H9 (cell line): ENCODE data around the gene KCNG2. TPM values are rescaled to one million over a fixed set of nuclear protein-coding genes. Genes with fewer than 3 reads are reported as not detected.

Source experiments
- DNase-seq: peaks from one replicate; pipeline ENCODE4 v3.0.0-alpha.2; 2017
- H2AFZ ChIP-seq: one replicate; pipeline ENCODE4 v1.6.1; 2013; ENCODE audit warnings: mild to moderate bottlenecking, low read length, control low read depth, moderate library complexity
- H2AK5ac ChIP-seq: 2 replicates; pipeline ENCODE4 v1.6.1; 2013; ENCODE audit warnings: low read length, control low read depth, mixed read lengths; ENCODE audit not compliant: insufficient read length
- H2BK120ac ChIP-seq: one replicate; pipeline ENCODE4 v1.6.1; 2013; ENCODE audit warnings: low read depth, mild to moderate bottlenecking, low read length, control low read depth, inconsistent platforms; ENCODE audit not compliant: poor library complexity, severe bottlenecking
- H2BK12ac ChIP-seq: 2 replicates; pipeline ENCODE4 v1.6.1; 2013; ENCODE audit warnings: low read length, control low read depth, mixed read lengths, low read depth; ENCODE audit not compliant: insufficient read length
- H2BK15ac ChIP-seq: 2 replicates; pipeline ENCODE4 v1.6.1; 2013; ENCODE audit warnings: low read depth, low read length, control low read depth
- H2BK20ac ChIP-seq: one replicate; pipeline ENCODE4 v1.6.1; 2013; ENCODE audit warnings: low read depth, mild to moderate bottlenecking, low read length, control low read depth, inconsistent platforms; ENCODE audit not compliant: poor library complexity, severe bottlenecking
- H2BK5ac ChIP-seq: 2 replicates; pipeline ENCODE4 v1.6.1; 2013; ENCODE audit warnings: low read length, control low read depth, mixed read lengths; ENCODE audit not compliant: insufficient read length
- H3K14ac ChIP-seq: 2 replicates; pipeline ENCODE4 v1.6.1; 2013; ENCODE audit warnings: low read length, control low read depth; ENCODE audit not compliant: insufficient read depth
- H3K18ac ChIP-seq: 2 replicates; pipeline ENCODE4 v1.6.1; 2013; ENCODE audit warnings: low read depth, mild to moderate bottlenecking, mixed read lengths, low read length, control low read depth; ENCODE audit not compliant: insufficient read length
- H3K23ac ChIP-seq: 2 replicates; pipeline ENCODE4 v1.6.1; 2013; ENCODE audit warnings: low read length, control low read depth, mixed read lengths, low read depth; ENCODE audit not compliant: insufficient read length
- H3K23me2 ChIP-seq: 2 replicates; pipeline ENCODE4 v1.6.1; 2013; ENCODE audit warnings: low read depth, mild to moderate bottlenecking, mixed read lengths, low read length, control low read depth; ENCODE audit not compliant: insufficient read length, poor library complexity, severe bottlenecking
- H3K27ac ChIP-seq: 2 replicates; pipeline ENCODE4 v1.5.1; 2013; ENCODE audit warnings: low read length, control low read depth, mixed read lengths, low read depth; ENCODE audit not compliant: insufficient read length
- H3K27me3 ChIP-seq: 2 replicates; pipeline ENCODE4 v1.6.1; 2013; ENCODE audit warnings: low read length, control low read depth, inconsistent platforms; ENCODE audit not compliant: insufficient read depth
- H3K4ac ChIP-seq: 2 replicates; pipeline ENCODE4 v1.6.1; 2013; ENCODE audit warnings: low read depth, mild to moderate bottlenecking, control low read depth, inconsistent platforms, low read length, moderate library complexity
- H3K4me1 ChIP-seq: 2 replicates; pipeline ENCODE4 v1.6.1; 2013; ENCODE audit warnings: low read length, control low read depth, inconsistent platforms; ENCODE audit not compliant: insufficient read depth
- H3K4me2 ChIP-seq: 2 replicates; pipeline ENCODE4 v1.6.1; 2013; ENCODE audit warnings: low read length, control low read depth, mixed read lengths; ENCODE audit not compliant: insufficient read length, insufficient read depth
- H3K56ac ChIP-seq: 2 replicates; pipeline ENCODE4 v1.6.1; 2013; ENCODE audit warnings: low read depth, mild to moderate bottlenecking, mixed read lengths, low read length, control low read depth; ENCODE audit not compliant: insufficient read length
- H3K79me1 ChIP-seq: 2 replicates; pipeline ENCODE4 v1.6.1; 2013; ENCODE audit warnings: low read depth, mild to moderate bottlenecking, moderate library complexity, low read length, control low read depth, inconsistent platforms; ENCODE audit not compliant: insufficient read depth, poor library complexity, severe bottlenecking
- H3K79me2 ChIP-seq: 2 replicates; pipeline ENCODE4 v1.6.1; 2013; ENCODE audit warnings: low read length, control low read depth, inconsistent platforms; ENCODE audit not compliant: insufficient read depth
- H3K9ac ChIP-seq: 2 replicates; pipeline ENCODE4 v1.6.1; 2013; ENCODE audit warnings: low read length, control low read depth, mixed read lengths; ENCODE audit not compliant: insufficient read length; ENCODE audit errors: extremely low read depth
- H3K9me3 ChIP-seq: one replicate; pipeline ENCODE4 v1.6.1; 2013; ENCODE audit warnings: low read depth, low read length, inconsistent platforms; ENCODE audit not compliant: control insufficient read depth
- H3T11ph ChIP-seq: one replicate; pipeline ENCODE4 v1.6.1; 2013; ENCODE audit warnings: mild to moderate bottlenecking, low read length, control low read depth, inconsistent platforms
- H4K20me1 ChIP-seq: one replicate; pipeline ENCODE4 v1.6.1; 2013; ENCODE audit not compliant: control insufficient read depth, insufficient read length, insufficient read depth
- H4K5ac ChIP-seq: 2 replicates; pipeline ENCODE4 v1.6.1; 2013; ENCODE audit warnings: low read depth, mild to moderate bottlenecking, mixed read lengths, low read length, control low read depth; ENCODE audit not compliant: insufficient read length
- H4K8ac ChIP-seq: replicated peaks from 2 replicates; pipeline ENCODE4 v1.6.1; 2013; ENCODE audit warnings: low read length, control low read depth, mixed read lengths, low read depth; ENCODE audit not compliant: insufficient read length
- H4K91ac ChIP-seq: 2 replicates; pipeline ENCODE4 v1.6.1; 2013; ENCODE audit warnings: low read depth, mild to moderate bottlenecking, moderate library complexity, mixed read lengths, low read length, control low read depth; ENCODE audit not compliant: insufficient read length
- H3K27ac Mint-ChIP-seq, 3 experiments: 2 replicates in 2 of 3; 3 replicates in 1 of 3; pipeline ENCODE4 v1.8.0; 2020 to 2021; ENCODE audit warnings: mixed read lengths in 3 of 3, mild to moderate bottlenecking in 1 of 3, moderate library complexity in 1 of 3
- H3K27me3 Mint-ChIP-seq: 2 replicates; pipeline ENCODE4 v1.8.0; 2021; ENCODE audit warnings: low read depth, mild to moderate bottlenecking, moderate library complexity, mixed read lengths
- H3K36me3 Mint-ChIP-seq, 3 experiments: 2 replicates in 2 of 3; 3 replicates in 1 of 3; pipeline ENCODE4 v1.8.0; 2020 to 2021; ENCODE audit warnings: low read depth in 3 of 3, mixed read lengths in 3 of 3; ENCODE audit not compliant: insufficient read depth in 1 of 3
- H3K4me1 Mint-ChIP-seq, 2 experiments: 2 replicates each; pipeline ENCODE4 v1.8.0; 2020; ENCODE audit warnings: mixed read lengths in 2 of 2
- H3K4me3 Mint-ChIP-seq, 2 experiments: 2 replicates in 1 of 2; 3 replicates in 1 of 2; pipeline ENCODE4 v1.8.0; 2020 to 2021; ENCODE audit warnings: mild to moderate bottlenecking in 2 of 2, mixed read lengths in 2 of 2, moderate library complexity in 1 of 2
- H3K9me3 Mint-ChIP-seq, 2 experiments: 2 replicates in 1 of 2; 3 replicates in 1 of 2; pipeline ENCODE4 v1.8.0; 2020; ENCODE audit warnings: mild to moderate bottlenecking in 2 of 2, mixed read lengths in 2 of 2, moderate library complexity in 1 of 2
- WGBS: extraction: QIAGEN DNeasy Blood & Tissue Kit; methylation state at CpG from one replicate; pipeline ENCODE4 v1.1.7; 2013; ENCODE audit warnings: missing lambda C conversion rate, low lambda C conversion rate, mixed read lengths; ENCODE audit not compliant: insufficient read length; ENCODE audit errors: extremely low coverage; 5-methylcytosine and 5-hydroxymethylcytosine counted together
- total RNA-seq: library from RNA; stranded (reverse); gene quantifications from 2 replicates; pipeline ENCODE4 v1.2.1, GENCODE V29; 2021
- TF ChIP-seq, protein P1 (sequence below): fragments of 200-600 bp; sonication (generic); conservative IDR thresholded peaks from 3 replicates; pipeline ENCODE4 v1.8.0; 2021; ENCODE audit warnings: antibody characterized with exemption, mild to moderate bottlenecking

The KCNG2 gene
- total RNA-seq, 1 experiment from 2014 or later = 0.15 TPM

DNA sequence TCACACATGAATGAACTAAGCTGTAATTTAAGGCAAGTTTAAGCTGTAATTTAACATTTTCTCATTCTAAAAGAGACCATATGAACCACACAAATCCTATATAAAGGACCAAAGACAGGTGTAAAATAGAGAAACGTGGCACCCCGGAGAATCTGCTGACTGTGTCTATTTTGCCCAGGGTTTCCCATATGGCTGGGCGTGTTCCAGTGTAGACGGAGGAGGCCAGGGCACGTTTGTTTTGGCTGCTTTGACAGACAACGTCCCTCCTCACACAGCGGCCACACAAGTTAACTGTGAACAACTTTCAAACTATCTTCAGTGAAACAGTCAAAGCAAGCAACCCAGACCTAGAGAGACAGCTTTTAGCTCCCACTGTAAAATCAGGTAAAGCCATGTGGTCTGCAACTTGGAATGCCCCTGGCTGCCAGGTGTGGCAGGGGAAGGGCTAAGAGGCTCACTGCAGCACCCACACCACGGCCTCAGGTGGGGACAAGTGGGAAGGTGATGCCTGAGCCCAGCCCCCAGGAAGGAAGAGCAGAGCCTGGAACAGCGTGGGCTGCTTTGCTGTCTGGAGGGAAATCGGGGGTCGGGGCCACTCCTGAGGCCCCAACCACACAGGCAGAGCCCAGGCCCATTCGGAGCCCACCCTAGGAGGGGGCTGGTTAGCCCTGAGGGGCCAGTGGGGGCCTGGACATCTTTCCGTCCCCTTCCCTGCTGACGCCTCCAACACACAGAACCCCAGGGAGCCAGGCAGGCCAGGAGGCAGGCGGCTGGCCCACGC lies 113.0 kb downstream of the KCNG2 start:
- Histone ChIP-seq H3K4me2 (peak overlapping the region; percentile 38), H2AFZ (no peak overlapping the region), H3K4ac (no peak overlapping the region), H2BK15ac (no peak overlapping the region), H2AK5ac (no peak overlapping the region), H3K27me3 (no peaks in the 10 kb centered on the region), H3K9ac (no peak overlapping the region), H3K23me2 (no peaks in the 10 kb centered on the region), H3K4me1 (no peaks in the 10 kb centered on the region), H2BK5ac (no peak overlapping the region), H4K8ac (no peak overlapping the region), H4K91ac (no peak overlapping the region), H4K20me1 (no peaks in the 10 kb centered on the region), H2BK120ac (no peak overlapping the region), H3K56ac (no peak overlapping the region), H3K9me3 (no peaks in the 10 kb centered on the region), H3K79me2 (no peaks in the 10 kb centered on the region), H3T11ph (no peak overlapping the region), H2BK20ac (no peak overlapping the region), H3K27ac (no peak overlapping the region), H4K5ac (no peak overlapping the region), H3K79me1 (no peaks in the 10 kb centered on the region), H3K14ac (no peak overlapping the region), H3K18ac (no peak overlapping the region), H3K23ac (no peak overlapping the region), H2BK12ac (no peak overlapping the region)
- Mint-ChIP-seq H3K27me3 (peaks cover 11% of the 10 kb centered on the region), H3K9me3 (peaks cover 0 to 4% of the 10 kb centered on the region in 2 experiments; a peak in 1 of 5 replicates), H3K4me1 (peaks cover 4 to 17% of the 10 kb centered on the region in 2 experiments; a peak in 3 of 4 replicates), H3K4me3 (peak overlapping the region in 1 of 2 experiments; percentile 43; a peak in 1 of 5 replicates), H3K27ac (no peak overlapping the region), H3K36me3 (peaks cover 0 to 17% (median 1%) of the 10 kb centered on the region in 3 experiments; a peak in 3 of 7 replicates)
- TF ChIP-seq, protein P1, sequence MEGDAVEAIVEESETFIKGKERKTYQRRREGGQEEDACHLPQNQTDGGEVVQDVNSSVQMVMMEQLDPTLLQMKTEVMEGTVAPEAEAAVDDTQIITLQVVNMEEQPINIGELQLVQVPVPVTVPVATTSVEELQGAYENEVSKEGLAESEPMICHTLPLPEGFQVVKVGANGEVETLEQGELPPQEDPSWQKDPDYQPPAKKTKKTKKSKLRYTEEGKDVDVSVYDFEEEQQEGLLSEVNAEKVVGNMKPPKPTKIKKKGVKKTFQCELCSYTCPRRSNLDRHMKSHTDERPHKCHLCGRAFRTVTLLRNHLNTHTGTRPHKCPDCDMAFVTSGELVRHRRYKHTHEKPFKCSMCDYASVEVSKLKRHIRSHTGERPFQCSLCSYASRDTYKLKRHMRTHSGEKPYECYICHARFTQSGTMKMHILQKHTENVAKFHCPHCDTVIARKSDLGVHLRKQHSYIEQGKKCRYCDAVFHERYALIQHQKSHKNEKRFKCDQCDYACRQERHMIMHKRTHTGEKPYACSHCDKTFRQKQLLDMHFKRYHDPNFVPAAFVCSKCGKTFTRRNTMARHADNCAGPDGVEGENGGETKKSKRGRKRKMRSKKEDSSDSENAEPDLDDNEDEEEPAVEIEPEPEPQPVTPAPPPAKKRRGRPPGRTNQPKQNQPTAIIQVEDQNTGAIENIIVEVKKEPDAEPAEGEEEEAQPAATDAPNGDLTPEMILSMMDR = no peak
- no CpG with 5 or more reads among the region's 16 CpGs for WGBS
- DNase-seq = no peak
